ENCODE results near the gene NAPG.

GRCh38 chr18:10500038-10500437 is 25.8 kb upstream of the NAPG start:
- no peak for TF ChIP-seq CTCF (IDR thresholded peaks at IDR 0.05)
- TF ChIP-seq POLR2A (IDR thresholded peaks at IDR 0.05): no peak
